OCI-LY7 (cell line): Measurements from ENCODE around the gene SYT2.
"Not testable (repeated sequence)": the region's sequence is repeated elsewhere in the genome, so short reads cannot be mapped to it uniquely, and the experiment has no call there.

ENCODE experiments used
- CTCF ChIP-seq: fragments of 200-600 bp; sonication (generic); conservative IDR thresholded peaks from 2 replicates; pipeline ENCODE4 v1.5.1; 2014; ENCODE audit warnings: mild to moderate bottlenecking, antibody characterized with exemption, low read length, moderate library complexity, mixed read lengths
- EZH2phosphoT487 ChIP-seq: fragments of 200-600 bp; sonication (generic); IDR thresholded peaks from 2 replicates; pipeline ENCODE4 v1.6.1; 2018; ENCODE audit warnings: low read depth, borderline replicate concordance, mild to moderate bottlenecking, mixed run types, antibody characterized with exemption, low read length, moderate library complexity, mixed read lengths

- TF ChIP-seq CTCF, EZH2phosphoT487: not testable (repeated sequence)
Measured at GRCh38 chr1:202582350-202582749, 127.9 kb downstream of the SYT2 start.
